Lung (tissue), 12 donors: ENCODE results near the gene BTBD8. TPM values are rescaled to one million over a fixed set of nuclear protein-coding genes. Genes with fewer than 3 reads are reported as not detected.
A peak's percentile ranks its signal among the peaks of the same experiment; 100 is the strongest.
"Not testable (repeated sequence)": the region's sequence is repeated elsewhere in the genome, so short reads cannot be mapped to it uniquely, and the experiment has no call there.

Source experiments
- ATAC-seq: fragments of 200-7000 bp; cut with Tn5 transposase; one replicate; pipeline ENCODE4 v1.9.1; 2020; ENCODE audit warnings: moderate number of reproducible peaks; ENCODE audit not compliant: insufficient read depth, low FRiP score
- DNase-seq, 3 donors: peaks; one replicate each; pipeline ENCODE4 v3.0.0-alpha.2; 2013 to 2017
- H3K27ac ChIP-seq, 2 donors: one replicate each; pipeline ENCODE4 v1.5.1; 2013; ENCODE audit warnings: mild to moderate bottlenecking in 2 of 2, moderate library complexity in 2 of 2, control low read depth in 1 of 2, inconsistent platforms in 1 of 2, low read depth in 1 of 2, low read length in 1 of 2
- H3K27me3 ChIP-seq, 3 donors: one replicate each; pipeline ENCODE4 v1.5.1; 2013; ENCODE audit warnings: low read length in 2 of 3; ENCODE audit not compliant: control insufficient read depth in 3 of 3, insufficient read depth in 3 of 3
- H3K36me3 ChIP-seq, 4 donors: one replicate each; pipeline ENCODE4 v1.5.1; 2013; ENCODE audit warnings: low read length in 4 of 4, mild to moderate bottlenecking in 1 of 4, moderate library complexity in 1 of 4; ENCODE audit not compliant: control insufficient read depth in 4 of 4, insufficient read depth in 4 of 4
- H3K4me1 ChIP-seq, 5 donors: one replicate each; pipeline ENCODE4 v1.5.1; 2013; ENCODE audit warnings: low read length in 5 of 5, mild to moderate bottlenecking in 2 of 5, moderate library complexity in 1 of 5; ENCODE audit not compliant: control insufficient read depth in 5 of 5, insufficient read depth in 5 of 5
- H3K4me3 ChIP-seq: one replicate; pipeline ENCODE4 v1.5.1; 2013; ENCODE audit warnings: mild to moderate bottlenecking, control low read depth, moderate library complexity
- H3K9ac ChIP-seq, 2 donors: one replicate each; pipeline ENCODE4 v1.5.1; 2013; ENCODE audit warnings: low read length in 2 of 2, control low read depth in 1 of 2; ENCODE audit not compliant: insufficient read depth in 1 of 2
- H3K9me3 ChIP-seq, 4 donors: one replicate each; pipeline ENCODE4 v1.5.1; 2013; ENCODE audit warnings: low read length in 3 of 4, mild to moderate bottlenecking in 1 of 4, moderate library complexity in 1 of 4; ENCODE audit not compliant: control insufficient read depth in 4 of 4, insufficient read depth in 3 of 4
- CTCF ChIP-seq: IDR thresholded peaks from 2 replicates; pipeline ENCODE4 v1.5.1; 2012; ENCODE audit warnings: mild to moderate bottlenecking; ENCODE audit errors: control extremely low read depth, extremely low read depth
- WGBS, 2 donors: extraction: QIAGEN DNeasy Blood & Tissue Kit; methylation state at CpG; one replicate each; pipeline ENCODE4 v1.1.7; 2013; 5-methylcytosine and 5-hydroxymethylcytosine counted together
- polyA plus RNA-seq, 2 donors: library from polyadenylated mRNA; stranded (reverse); fragments of 200-250 nt; gene quantifications; one replicate each; pipeline ENCODE4 v1.2.1, GENCODE V29; 2013
- total RNA-seq, 2 donors: library from RNA; depleted of rRNA in 1 of 2; stranded (reverse); fragments of >200 nt in 1 of 2; gene quantifications; one replicate each; pipeline ENCODE4 v1.2.1, GENCODE V29; 2014 to 2021
- donor health status: control.
- donor health status: control.
- donor health status: Bipolar disorder and iron deficiency.
- donor health status: healthy.
- donor health status: DM: yes; HTN: yes; CAD: no.

BTBD8 gene
- total and polyA plus RNA-seq, 4 donors, result 0.58 to 14.1 (median 2.1) TPM

DNA sequence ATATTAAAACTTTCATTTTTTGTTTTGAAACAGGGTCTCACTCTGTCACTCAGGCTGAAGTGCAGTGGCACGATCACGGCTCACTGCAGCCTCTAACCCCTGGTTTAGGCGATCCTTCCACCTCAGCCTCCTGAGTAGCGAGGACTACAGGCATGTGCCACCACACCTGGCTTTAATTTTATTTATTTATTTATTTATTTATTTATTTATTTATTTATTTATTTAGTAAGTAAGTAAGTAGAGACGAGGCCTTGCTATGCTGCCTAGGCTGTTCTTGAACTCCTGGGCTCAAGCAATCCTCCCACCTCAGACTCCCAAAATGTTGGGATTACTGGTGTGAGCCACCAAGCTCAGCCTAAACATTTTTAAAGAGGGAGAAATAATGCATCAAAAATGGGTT is 3.8 kb upstream of the BTBD8 start:
- peaks cover 0 to 4% (median 0%) of the 10 kb centered on the region in 4 donors for H3K36me3 ChIP-seq
- peaks cover 0 to 8% (median 0%) of the 10 kb centered on the region in 5 donors for H3K4me1 ChIP-seq
- no peaks in the 10 kb centered on the region for H3K9me3 ChIP-seq
- H3K4me3 ChIP-seq, result no peak overlapping the region
- ATAC-seq, result no peak
- no peak for DNase-seq
- H3K9ac ChIP-seq, result no peak overlapping the region
- H3K27ac ChIP-seq, result no peak overlapping the region
- H3K27me3 ChIP-seq, result no peaks in the 10 kb centered on the region
- 94 to 95% methylated on average over 5 of the region's 5 CpGs for WGBS, 2 donors
- no peak for TF ChIP-seq CTCF

DNA sequence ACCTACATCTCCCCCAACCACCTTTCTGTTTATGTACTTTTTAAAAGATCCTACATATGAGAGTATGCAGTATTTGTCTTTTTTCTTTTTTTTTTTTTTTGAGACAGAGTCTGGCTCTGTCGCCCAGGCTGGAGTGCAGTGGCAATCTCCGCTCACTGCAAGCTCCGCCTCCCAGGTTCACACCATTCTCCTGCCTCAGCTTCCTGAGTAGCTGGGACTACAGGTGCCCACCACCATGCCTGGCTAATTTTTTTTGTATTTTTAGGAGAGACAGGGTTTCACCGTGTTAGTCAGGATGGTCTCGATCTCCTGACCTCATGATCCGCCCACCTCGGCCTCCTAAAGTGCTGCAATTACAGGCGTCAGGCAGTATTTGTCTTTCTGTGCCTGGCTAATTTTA is 2.1 kb upstream of the BTBD8 start:
- H3K4me3 ChIP-seq, H3K9ac ChIP-seq, H3K27me3 ChIP-seq, H3K27ac ChIP-seq, DNase-seq, H3K4me1 ChIP-seq, H3K36me3 ChIP-seq, ATAC-seq, H3K9me3 ChIP-seq: not testable (repeated sequence)
- 91 to 94% methylated on average over 8 of the region's 8 CpGs for WGBS, 2 donors

- Histone ChIP-seq H3K36me3 (peaks cover 0 to 4% (median 0%) of the 10 kb centered on the region in 4 donors), H3K4me1 (peaks cover 0 to 9% (median 0%) of the 10 kb centered on the region in 5 donors), H3K9me3 (peaks cover 0 to under 1% (median 0%) of the 10 kb centered on the region in 4 donors), H3K4me3 (no peak overlapping the region), H3K27me3 (no peaks in the 10 kb centered on the region), H3K9ac (no peak overlapping the region), H3K27ac (no peak overlapping the region)
- no peak for TF ChIP-seq CTCF
- DNase-seq, result no peak
- ATAC-seq, result no peak
- WGBS, 2 donors, result 95 to 96% methylated on average over 7 of the region's 7 CpGs
These were observed 704 bp upstream of the BTBD8 start for GRCh38 chr1:92079441-92079840.

DNA sequence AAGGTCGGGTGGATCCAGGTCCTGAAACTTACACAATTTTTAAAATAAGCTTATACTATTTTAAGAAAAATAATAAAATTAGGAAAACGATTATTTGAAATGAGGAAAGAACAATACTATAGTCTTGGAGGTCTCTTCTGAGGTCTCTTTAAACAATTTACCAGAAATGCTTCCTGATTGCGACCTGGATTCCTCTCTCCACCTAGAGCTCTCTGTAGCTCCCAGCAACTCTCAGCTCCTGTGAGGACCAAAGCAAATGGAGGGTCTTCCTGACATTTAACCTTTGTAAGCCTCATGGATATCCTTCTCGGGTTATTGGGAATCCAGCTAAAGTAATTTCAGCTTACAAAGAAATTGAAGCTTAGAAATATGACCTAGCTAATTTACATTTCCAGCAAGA is 886 bp downstream of the BTBD8 start:
- Histone ChIP-seq H3K27ac (no peak overlapping the region), H3K4me3 (no peak overlapping the region), H3K9ac (peak overlapping the region; percentile 86 to 90), H3K4me1 (peaks cover 0 to 9% (median 0%) of the 10 kb centered on the region in 5 donors), H3K36me3 (peaks cover 0 to 8% (median 0%) of the 10 kb centered on the region in 4 donors), H3K9me3 (peaks cover 4 to 12% (median 5%) of the 10 kb centered on the region in 4 donors), H3K27me3 (no peaks in the 10 kb centered on the region)
- no peak for ATAC-seq
- 25 to 26% methylated on average over 4 of the region's 4 CpGs for WGBS, 2 donors
- TF ChIP-seq CTCF, result no peak
- peak in 1 of 3 donors; percentile 13 for DNase-seq
